Trophoblast cell (in vitro differentiated cells and primary cell): Measurements from ENCODE around the gene HCRTR2.

ENCODE experiments used
- DNase-seq, 2 donors: peaks; one replicate each; pipeline ENCODE4 v3.0.0-alpha.2; 2016
- H2AFZ ChIP-seq: 2 replicates; pipeline ENCODE4 v1.6.1; 2013; ENCODE audit warnings: low read length, moderate library complexity, mild to moderate bottlenecking; ENCODE audit not compliant: insufficient read depth, poor library complexity
- H2AK5ac ChIP-seq: 2 replicates; pipeline ENCODE4 v1.6.1; 2013; ENCODE audit warnings: mild to moderate bottlenecking, low read length
- H2BK120ac ChIP-seq: 2 replicates; pipeline ENCODE4 v1.6.1; 2013; ENCODE audit warnings: low read length, mild to moderate bottlenecking, moderate library complexity; ENCODE audit not compliant: insufficient read depth, poor library complexity
- H2BK12ac ChIP-seq: 2 replicates; pipeline ENCODE4 v1.6.1; 2013; ENCODE audit warnings: mild to moderate bottlenecking, low read length, moderate library complexity
- H2BK5ac ChIP-seq: 2 replicates; pipeline ENCODE4 v1.6.1; 2013; ENCODE audit warnings: low read length, low read depth, moderate library complexity, mild to moderate bottlenecking; ENCODE audit not compliant: poor library complexity
- H3K14ac ChIP-seq: 2 replicates; pipeline ENCODE4 v1.6.1; 2013; ENCODE audit warnings: mild to moderate bottlenecking, low read length
- H3K18ac ChIP-seq: 2 replicates; pipeline ENCODE4 v1.6.1; 2013; ENCODE audit warnings: mild to moderate bottlenecking, low read length
- H3K23ac ChIP-seq: 2 replicates; pipeline ENCODE4 v1.6.1; 2013; ENCODE audit warnings: low read length
- H3K27ac ChIP-seq: 2 replicates; pipeline ENCODE4 v1.5.1; 2013; ENCODE audit warnings: low read depth, mild to moderate bottlenecking, inconsistent platforms, low read length, moderate library complexity
- H3K27me3 ChIP-seq: 2 replicates; pipeline ENCODE4 v1.6.1; 2013; ENCODE audit warnings: inconsistent platforms, mild to moderate bottlenecking, low read length, moderate library complexity; ENCODE audit not compliant: insufficient read depth
- H3K36me3 ChIP-seq, 2 experiments: 1 replicate in 1 of 2; 2 replicates in 1 of 2; pipeline ENCODE4 v1.6.1; 2013; ENCODE audit warnings: low read length in 2 of 2, mild to moderate bottlenecking in 2 of 2, moderate library complexity in 1 of 2; ENCODE audit not compliant: insufficient read depth in 2 of 2, control insufficient read depth in 1 of 2
- H3K4ac ChIP-seq: 2 replicates; pipeline ENCODE4 v1.6.1; 2013; ENCODE audit warnings: low read depth, mild to moderate bottlenecking, low read length, moderate library complexity
- H3K4me1 ChIP-seq, 2 experiments: 1 replicate in 1 of 2; 2 replicates in 1 of 2; pipeline ENCODE4 v1.6.1; 2013; ENCODE audit warnings: low read length in 2 of 2, mild to moderate bottlenecking in 2 of 2, moderate library complexity in 1 of 2; ENCODE audit not compliant: insufficient read depth in 2 of 2, control insufficient read depth in 1 of 2
- H3K4me2 ChIP-seq: 2 replicates; pipeline ENCODE4 v1.6.1; 2013; ENCODE audit warnings: inconsistent platforms, mild to moderate bottlenecking, low read length, moderate library complexity
- H3K4me3 ChIP-seq: 2 replicates; pipeline ENCODE4 v1.5.1; 2013; ENCODE audit warnings: mild to moderate bottlenecking, low read depth, low read length, inconsistent platforms
- H3K79me1 ChIP-seq: one replicate; pipeline ENCODE4 v1.6.1; 2013; ENCODE audit warnings: low read length
- H3K79me2 ChIP-seq: 2 replicates; pipeline ENCODE4 v1.6.1; 2013; ENCODE audit warnings: low read length, mild to moderate bottlenecking; ENCODE audit not compliant: control insufficient read depth, insufficient read depth, poor library complexity
- H3K9ac ChIP-seq: 2 replicates; pipeline ENCODE4 v1.6.1; 2013; ENCODE audit warnings: mild to moderate bottlenecking, low read length
- H3K9me3 ChIP-seq: 2 replicates; pipeline ENCODE4 v1.6.1; 2013; ENCODE audit warnings: low read depth, mild to moderate bottlenecking, control low read depth, inconsistent platforms, low read length; ENCODE audit not compliant: insufficient read depth
- H4K12ac ChIP-seq: 2 replicates; pipeline ENCODE4 v1.6.1; 2013; ENCODE audit warnings: low read depth, mild to moderate bottlenecking, low read length, moderate library complexity
- H4K8ac ChIP-seq: 2 replicates; pipeline ENCODE4 v1.6.1; 2013; ENCODE audit warnings: low read depth, mild to moderate bottlenecking, low read length, moderate library complexity
- H4K91ac ChIP-seq: one replicate; pipeline ENCODE4 v1.6.1; 2013; ENCODE audit warnings: low read depth, mild to moderate bottlenecking, low read length, moderate library complexity
- WGBS: extraction: QIAGEN DNeasy Blood & Tissue Kit; methylation state at CpG from one replicate; pipeline ENCODE4 v1.1.7; 2013; ENCODE audit warnings: missing lambda C conversion rate; ENCODE audit not compliant: insufficient read length, insufficient coverage; ENCODE audit errors: extremely low coverage; 5-methylcytosine and 5-hydroxymethylcytosine counted together

The HCRTR2 gene

GRCh38 chr6:55180258-55180657 is 5.9 kb downstream of the HCRTR2 start:
- Histone ChIP-seq H3K27me3 (peaks cover 6% of the 10 kb centered on the region), H3K27ac (no peak overlapping the region), H3K9ac (no peak overlapping the region), H4K12ac (no peak overlapping the region), H3K36me3 (no peaks in the 10 kb centered on the region), H3K79me1 (no peaks in the 10 kb centered on the region), H3K4me3 (no peak overlapping the region), H4K8ac (no peak overlapping the region), H2AFZ (no peak overlapping the region), H3K14ac (no peak overlapping the region), H2BK12ac (no peak overlapping the region), H4K91ac (no peak overlapping the region), H3K4me1 (no peaks in the 10 kb centered on the region), H2BK5ac (no peak overlapping the region), H3K4ac (no peak overlapping the region), H3K9me3 (no peaks in the 10 kb centered on the region), H3K23ac (no peak overlapping the region), H3K79me2 (no peaks in the 10 kb centered on the region), H3K4me2 (no peak overlapping the region), H2BK120ac (no peak overlapping the region), H2AK5ac (no peak overlapping the region), H3K18ac (no peak overlapping the region)
- WGBS: no CpG with 5 or more reads among the region's 1 CpG
- no peak for DNase-seq

DNA sequence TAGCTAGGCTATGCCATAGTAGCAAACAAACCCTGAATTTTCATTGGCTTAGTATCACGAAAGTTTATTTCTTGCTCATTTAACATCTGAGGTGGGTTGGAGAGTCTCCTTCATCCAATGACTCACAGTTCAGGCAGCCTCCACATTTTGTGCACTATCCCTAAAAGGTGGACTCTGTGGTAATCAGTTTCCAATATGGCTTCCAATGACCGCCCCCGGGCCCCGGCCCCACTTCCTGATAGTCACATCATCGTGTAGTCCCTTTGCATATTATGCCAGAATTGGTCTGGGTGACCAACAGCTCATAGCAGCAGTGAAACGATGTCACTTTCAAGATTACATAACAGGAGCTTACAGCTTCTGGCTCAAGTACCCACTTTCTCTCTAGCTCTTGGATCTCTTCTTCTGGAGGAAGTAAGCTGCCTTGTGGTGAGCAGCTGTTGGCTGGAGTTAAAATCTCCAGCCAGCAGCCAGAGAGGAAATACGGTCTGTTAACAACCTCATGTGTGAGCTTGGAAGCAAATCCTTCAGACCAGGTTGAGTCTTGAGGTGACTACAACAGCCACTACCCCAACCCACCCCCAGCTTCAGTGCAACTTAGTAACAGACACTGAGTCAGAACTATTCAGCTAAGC is 7.8 kb downstream of the HCRTR2 start:
- no peak overlapping the region for H3K18ac ChIP-seq
- H3K14ac ChIP-seq: no peak overlapping the region
- no peak overlapping the region for H3K23ac ChIP-seq
- DNase-seq: no peak
- no peak overlapping the region for H3K4me2 ChIP-seq
- no peak overlapping the region for H3K4me3 ChIP-seq
- H4K12ac ChIP-seq: no peak overlapping the region
- no peaks in the 10 kb centered on the region for H3K4me1 ChIP-seq
- no CpG with 5 or more reads among the region's 7 CpGs for WGBS
- no peaks in the 10 kb centered on the region for H3K36me3 ChIP-seq
- no peak overlapping the region for H2AK5ac ChIP-seq
- no peak overlapping the region for H2BK120ac ChIP-seq
- no peak overlapping the region for H2BK5ac ChIP-seq
- H3K9ac ChIP-seq: peak overlapping the region; percentile 17
- no peaks in the 10 kb centered on the region for H3K9me3 ChIP-seq
- no peaks in the 10 kb centered on the region for H3K79me2 ChIP-seq
- no peak overlapping the region for H3K4ac ChIP-seq
- H3K27ac ChIP-seq: no peak overlapping the region
- no peaks in the 10 kb centered on the region for H3K27me3 ChIP-seq
- H2AFZ ChIP-seq: no peak overlapping the region
- no peak overlapping the region for H4K8ac ChIP-seq
- no peaks in the 10 kb centered on the region for H3K79me1 ChIP-seq
- H4K91ac ChIP-seq: no peak overlapping the region
- no peak overlapping the region for H2BK12ac ChIP-seq

GRCh38 chr6:55184782-55185530 is 10.6 kb downstream of the HCRTR2 start:
- Histone ChIP-seq H3K4me1 (no peaks in the 10 kb centered on the region), H3K14ac (no peak overlapping the region), H3K4ac (no peak overlapping the region), H2AK5ac (no peak overlapping the region), H3K79me2 (no peaks in the 10 kb centered on the region), H4K8ac (no peak overlapping the region), H3K4me2 (no peak overlapping the region), H2BK5ac (no peak overlapping the region), H3K79me1 (no peaks in the 10 kb centered on the region), H3K36me3 (no peaks in the 10 kb centered on the region), H3K9ac (no peak overlapping the region), H3K23ac (no peak overlapping the region), H2BK120ac (no peak overlapping the region), H3K9me3 (no peaks in the 10 kb centered on the region), H3K27me3 (no peaks in the 10 kb centered on the region), H2BK12ac (no peak overlapping the region), H3K27ac (no peak overlapping the region), H4K12ac (no peak overlapping the region), H3K4me3 (no peak overlapping the region), H4K91ac (no peak overlapping the region), H3K18ac (no peak overlapping the region), H2AFZ (no peak overlapping the region)
- no CpG with 5 or more reads among the region's 4 CpGs for WGBS
- DNase-seq: no peak

DNA sequence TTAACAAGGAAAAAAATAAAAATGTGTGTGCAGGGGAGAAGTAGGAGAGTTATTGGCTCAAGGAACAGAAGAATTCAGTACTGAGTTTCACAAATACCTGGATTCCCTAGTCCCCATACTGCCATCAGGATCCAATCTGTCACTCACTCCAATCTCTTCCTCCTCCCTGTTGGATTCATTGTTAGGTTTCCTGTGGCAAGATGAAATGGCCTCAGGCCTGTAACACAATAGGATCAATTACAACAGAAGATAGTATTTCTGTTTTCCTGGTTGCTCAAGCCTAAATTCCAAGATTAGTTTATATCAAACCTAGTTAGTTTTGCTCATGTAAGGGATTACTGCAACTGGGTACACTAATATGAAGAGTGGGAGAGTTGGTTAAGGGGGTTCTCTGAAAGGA is 24.4 kb downstream of the HCRTR2 start:
- H3K79me2 ChIP-seq: no peaks in the 10 kb centered on the region
- no peak overlapping the region for H3K4me2 ChIP-seq
- H3K27me3 ChIP-seq: no peaks in the 10 kb centered on the region
- H4K12ac ChIP-seq: no peak overlapping the region
- H3K4ac ChIP-seq: no peak overlapping the region
- H3K9me3 ChIP-seq: no peaks in the 10 kb centered on the region
- H3K79me1 ChIP-seq: no peaks in the 10 kb centered on the region
- H3K4me1 ChIP-seq: no peaks in the 10 kb centered on the region
- H3K27ac ChIP-seq: no peak overlapping the region
- no peak overlapping the region for H3K14ac ChIP-seq
- H3K23ac ChIP-seq: no peak overlapping the region
- no peak overlapping the region for H2BK5ac ChIP-seq
- H3K36me3 ChIP-seq: no peaks in the 10 kb centered on the region
- H2AK5ac ChIP-seq: no peak overlapping the region
- H2BK12ac ChIP-seq: no peak overlapping the region
- H3K4me3 ChIP-seq: no peak overlapping the region
- H4K8ac ChIP-seq: no peak overlapping the region
- DNase-seq: no peak
- H3K18ac ChIP-seq: no peak overlapping the region
- no peak overlapping the region for H2AFZ ChIP-seq
- no peak overlapping the region for H3K9ac ChIP-seq
- no peak overlapping the region for H4K91ac ChIP-seq
- H2BK120ac ChIP-seq: no peak overlapping the region
